Liver (tissue), 9 donors: Measurements from ENCODE around the gene CCDC85A. TPM values are rescaled to one million over a fixed set of nuclear protein-coding genes. Genes with fewer than 3 reads are reported as not detected.

ENCODE experiments used
- DNase-seq: peaks from one replicate; pipeline ENCODE4 v3.0.0-alpha.2; 2017; ENCODE audit warnings: low spot score
- H3K27ac ChIP-seq, 2 donors: one replicate each; pipeline ENCODE4 v1.7.0; 2013; ENCODE audit warnings: inconsistent platforms in 2 of 2, low read length in 2 of 2, control low read depth in 1 of 2, low read depth in 1 of 2, mild to moderate bottlenecking in 1 of 2
- H3K27me3 ChIP-seq, 4 donors: one replicate each; pipeline versions ENCODE4 v1.6.1 to v1.7.0; 2013; ENCODE audit warnings: low read length in 3 of 4, inconsistent platforms in 1 of 4, mild to moderate bottlenecking in 1 of 4, moderate library complexity in 1 of 4; ENCODE audit not compliant: control insufficient read depth in 4 of 4, insufficient read depth in 4 of 4
- H3K36me3 ChIP-seq, 4 donors: one replicate each; pipeline versions ENCODE4 v1.6.1 to v1.7.0; 2013; ENCODE audit warnings: low read length in 3 of 4, mild to moderate bottlenecking in 3 of 4, low read depth in 1 of 4, moderate library complexity in 1 of 4; ENCODE audit not compliant: control insufficient read depth in 4 of 4, insufficient read depth in 3 of 4
- H3K4me1 ChIP-seq, 4 donors: one replicate each; pipeline versions ENCODE4 v1.6.1 to v1.7.0; 2013; ENCODE audit warnings: low read length in 3 of 4, mild to moderate bottlenecking in 3 of 4, moderate library complexity in 1 of 4; ENCODE audit not compliant: control insufficient read depth in 4 of 4, insufficient read depth in 4 of 4
- H3K4me3 ChIP-seq, 3 donors: one replicate each; pipeline versions ENCODE4 v1.6.1 to v1.7.0; 2013; ENCODE audit warnings: low read length in 3 of 3, control low read depth in 1 of 3, low read depth in 1 of 3, mild to moderate bottlenecking in 1 of 3
- H3K9ac ChIP-seq, 2 donors: one replicate each; pipeline ENCODE4 v1.7.0; 2013; ENCODE audit warnings: low read length in 2 of 2, mild to moderate bottlenecking in 2 of 2, moderate library complexity in 2 of 2, control low read depth in 1 of 2, low read depth in 1 of 2
- H3K9me3 ChIP-seq, 4 donors: one replicate each; pipeline versions ENCODE4 v1.6.1 to v1.7.0; 2013; ENCODE audit warnings: low read length in 3 of 4; ENCODE audit not compliant: control insufficient read depth in 4 of 4
- CTCF ChIP-seq: fragments of 150-350 bp; IDR thresholded peaks from 2 replicates; pipeline ENCODE4 v1.5.1; 2017; ENCODE audit warnings: improper control_type of control experiment, low read depth, low read length; ENCODE audit not compliant: missing input control
- EGR1 ChIP-seq, 2 donors: IDR thresholded peaks; 2 replicates each; pipeline ENCODE4 v1.6.1; 2016 to 2018; ENCODE audit warnings: antibody characterized with exemption in 2 of 2, low read depth in 2 of 2
- FOXA1 ChIP-seq: IDR thresholded peaks from 2 replicates; pipeline ENCODE4 v1.6.1; 2016; ENCODE audit warnings: antibody characterized with exemption
- FOXA2 ChIP-seq: IDR thresholded peaks from 2 replicates; pipeline ENCODE4 v1.6.1; 2016; ENCODE audit warnings: antibody characterized with exemption
- GABPA ChIP-seq, 2 donors: IDR thresholded peaks in 1 of 2; conservative IDR thresholded peaks in 1 of 2; 2 replicates each; pipeline ENCODE4 v1.6.1; 2016; ENCODE audit warnings: antibody characterized with exemption in 2 of 2, mild to moderate bottlenecking in 1 of 2, moderate library complexity in 1 of 2
- HNF4A ChIP-seq, 2 donors: conservative IDR thresholded peaks; 2 replicates each; pipeline ENCODE4 v1.6.1; 2016; ENCODE audit warnings: antibody characterized with exemption in 2 of 2, mild to moderate bottlenecking in 2 of 2
- HNF4G ChIP-seq: IDR thresholded peaks from 2 replicates; pipeline ENCODE4 v1.6.1; 2016; ENCODE audit warnings: antibody characterized with exemption
- JUND ChIP-seq, 2 donors: IDR thresholded peaks; 2 replicates each; pipeline ENCODE4 v1.6.1; 2016; ENCODE audit warnings: antibody characterized with exemption in 2 of 2
- MAX ChIP-seq: IDR thresholded peaks from 2 replicates; pipeline ENCODE4 v1.6.1; 2016; ENCODE audit warnings: antibody characterized with exemption
- NR2F2 ChIP-seq: IDR thresholded peaks from 2 replicates; pipeline ENCODE4 v1.6.1; 2016; ENCODE audit warnings: antibody characterized with exemption
- RAD21 ChIP-seq, 2 donors: IDR thresholded peaks; 2 replicates each; pipeline ENCODE4 v1.6.1; 2016; ENCODE audit warnings: antibody characterized with exemption in 2 of 2, mild to moderate bottlenecking in 2 of 2
- RXRA ChIP-seq, 2 donors: IDR thresholded peaks; 2 replicates each; pipeline ENCODE4 v1.6.1; 2017 to 2018; ENCODE audit warnings: antibody characterized with exemption in 2 of 2, mild to moderate bottlenecking in 1 of 2
- SP1 ChIP-seq: IDR thresholded peaks from 2 replicates; pipeline ENCODE4 v1.6.1; 2018; ENCODE audit warnings: antibody characterized with exemption, mild to moderate bottlenecking
- TAF1 ChIP-seq: conservative IDR thresholded peaks from 2 replicates; pipeline ENCODE4 v1.6.1; 2016; ENCODE audit warnings: antibody characterized with exemption, mild to moderate bottlenecking
- YY1 ChIP-seq: IDR thresholded peaks from 2 replicates; pipeline ENCODE4 v1.6.1; 2016; ENCODE audit warnings: antibody characterized with exemption, mild to moderate bottlenecking
- WGBS: extraction: QIAGEN DNeasy Blood & Tissue Kit; methylation state at CpG from one replicate; pipeline ENCODE4 v1.1.7; 2013; 5-methylcytosine and 5-hydroxymethylcytosine counted together
- polyA plus RNA-seq, 2 donors: library from polyadenylated mRNA; stranded (reverse) in 1 of 2; unstranded in 1 of 2; fragments of 200-250 nt in 1 of 2; fragments of >200 nt in 1 of 2; fragmentation: Nextera tagmentation in 1 of 2; extraction: Ambion mirVana in 1 of 2; gene quantifications; one replicate each; pipeline versions ENCODE4 v1.2.1 to v1.2.3, GENCODE V29; 2013 to 2015
- total RNA-seq, 2 donors: library from RNA; depleted of rRNA; stranded (reverse); fragments of >200 nt; gene quantifications; one replicate each; pipeline ENCODE4 v1.2.3, GENCODE V29; 2014
- TF ChIP-seq, protein P1 (sequence below): IDR thresholded peaks from 2 replicates; pipeline ENCODE4 v1.6.1; 2016; ENCODE audit warnings: antibody characterized with exemption
- TF ChIP-seq, protein P2 (sequence below): IDR thresholded peaks from 2 replicates; pipeline ENCODE4 v1.6.1; 2016; ENCODE audit warnings: antibody characterized with exemption
- TF ChIP-seq, protein P3 (sequence below): IDR thresholded peaks from 2 replicates; pipeline ENCODE4 v1.6.1; 2016; ENCODE audit warnings: antibody characterized with exemption, mild to moderate bottlenecking
- donor health status: healthy.
- donor health status: healthy.
- donor health status: healthy.
- donor health status: healthy.
- donor health status: healthy.

The CCDC85A gene
- total and polyA plus RNA-seq, 4 donors = 0.05 to 0.17 (median 0.10) TPM

GRCh38 chr2:56386657-56387056 is 202.9 kb downstream of the CCDC85A start:
- Histone ChIP-seq H3K9ac (no peak overlapping the region), H3K27ac (no peak overlapping the region), H3K4me1 (peaks cover 2 to 11% (median 8%) of the 10 kb centered on the region in 4 donors), H3K9me3 (no peaks in the 10 kb centered on the region), H3K36me3 (no peaks in the 10 kb centered on the region), H3K27me3 (no peaks in the 10 kb centered on the region), H3K4me3 (no peak overlapping the region)
- 85% methylated on average over 1 of the region's 1 CpG for WGBS
- no peak for DNase-seq
- TF ChIP-seq FOXA2 = no peak
- TF ChIP-seq HNF4A (conservative IDR thresholded peaks at IDR 0.05) = no peak
- TF ChIP-seq FOXA1 = no peak
- no peak for TF ChIP-seq NR2F2
- no peak for TF ChIP-seq TAF1
- TF ChIP-seq, protein P1, sequence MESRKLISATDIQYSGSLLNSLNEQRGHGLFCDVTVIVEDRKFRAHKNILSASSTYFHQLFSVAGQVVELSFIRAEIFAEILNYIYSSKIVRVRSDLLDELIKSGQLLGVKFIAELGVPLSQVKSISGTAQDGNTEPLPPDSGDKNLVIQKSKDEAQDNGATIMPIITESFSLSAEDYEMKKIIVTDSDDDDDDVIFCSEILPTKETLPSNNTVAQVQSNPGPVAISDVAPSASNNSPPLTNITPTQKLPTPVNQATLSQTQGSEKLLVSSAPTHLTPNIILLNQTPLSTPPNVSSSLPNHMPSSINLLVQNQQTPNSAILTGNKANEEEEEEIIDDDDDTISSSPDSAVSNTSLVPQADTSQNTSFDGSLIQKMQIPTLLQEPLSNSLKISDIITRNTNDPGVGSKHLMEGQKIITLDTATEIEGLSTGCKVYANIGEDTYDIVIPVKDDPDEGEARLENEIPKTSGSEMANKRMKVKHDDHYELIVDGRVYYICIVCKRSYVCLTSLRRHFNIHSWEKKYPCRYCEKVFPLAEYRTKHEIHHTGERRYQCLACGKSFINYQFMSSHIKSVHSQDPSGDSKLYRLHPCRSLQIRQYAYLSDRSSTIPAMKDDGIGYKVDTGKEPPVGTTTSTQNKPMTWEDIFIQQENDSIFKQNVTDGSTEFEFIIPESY = no peak
- TF ChIP-seq HNF4G = no peak
- no peak for TF ChIP-seq RXRA (IDR thresholded peaks at IDR 0.05)
- no peak for TF ChIP-seq GABPA (IDR thresholded peaks at IDR 0.05 in 1 of 2, conservative IDR thresholded peaks at IDR 0.05 in 1 of 2)
- no peak for TF ChIP-seq CTCF
- TF ChIP-seq JUND (IDR thresholded peaks at IDR 0.05) = no peak
- TF ChIP-seq, protein P2, sequence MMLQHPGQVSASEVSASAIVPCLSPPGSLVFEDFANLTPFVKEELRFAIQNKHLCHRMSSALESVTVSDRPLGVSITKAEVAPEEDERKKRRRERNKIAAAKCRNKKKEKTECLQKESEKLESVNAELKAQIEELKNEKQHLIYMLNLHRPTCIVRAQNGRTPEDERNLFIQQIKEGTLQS = no peak

DNA sequence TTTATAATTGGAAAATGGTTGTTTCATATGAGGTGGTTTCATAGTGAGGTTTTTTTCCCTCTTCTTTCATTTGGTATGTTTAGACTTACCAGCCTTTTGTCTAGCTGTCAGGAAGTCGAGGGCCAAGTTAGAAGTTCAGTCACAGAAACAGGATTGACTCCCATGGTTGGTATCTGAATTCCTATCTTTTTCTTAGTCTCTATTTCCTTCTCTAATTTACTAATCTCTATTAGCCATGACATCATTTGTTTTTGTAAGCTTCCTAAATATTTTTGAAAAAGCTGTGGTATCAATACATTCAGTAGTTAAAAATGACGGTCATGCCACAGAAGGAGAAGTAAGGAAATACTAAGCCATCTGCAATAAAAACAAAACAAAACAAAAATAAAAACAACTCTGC is 206.9 kb downstream of the CCDC85A start:
- TF ChIP-seq GABPA (IDR thresholded peaks at IDR 0.05 in 1 of 2, conservative IDR thresholded peaks at IDR 0.05 in 1 of 2) = no peak
- TF ChIP-seq, protein P2 = no peak
- no peak for TF ChIP-seq TAF1
- TF ChIP-seq MAX = no peak
- TF ChIP-seq, protein P1 = no peak
- no peak for TF ChIP-seq HNF4G
- TF ChIP-seq CTCF = no peak
- no peak for TF ChIP-seq FOXA2
- TF ChIP-seq NR2F2 = no peak
- TF ChIP-seq FOXA1 = no peak
- TF ChIP-seq, protein P3, sequence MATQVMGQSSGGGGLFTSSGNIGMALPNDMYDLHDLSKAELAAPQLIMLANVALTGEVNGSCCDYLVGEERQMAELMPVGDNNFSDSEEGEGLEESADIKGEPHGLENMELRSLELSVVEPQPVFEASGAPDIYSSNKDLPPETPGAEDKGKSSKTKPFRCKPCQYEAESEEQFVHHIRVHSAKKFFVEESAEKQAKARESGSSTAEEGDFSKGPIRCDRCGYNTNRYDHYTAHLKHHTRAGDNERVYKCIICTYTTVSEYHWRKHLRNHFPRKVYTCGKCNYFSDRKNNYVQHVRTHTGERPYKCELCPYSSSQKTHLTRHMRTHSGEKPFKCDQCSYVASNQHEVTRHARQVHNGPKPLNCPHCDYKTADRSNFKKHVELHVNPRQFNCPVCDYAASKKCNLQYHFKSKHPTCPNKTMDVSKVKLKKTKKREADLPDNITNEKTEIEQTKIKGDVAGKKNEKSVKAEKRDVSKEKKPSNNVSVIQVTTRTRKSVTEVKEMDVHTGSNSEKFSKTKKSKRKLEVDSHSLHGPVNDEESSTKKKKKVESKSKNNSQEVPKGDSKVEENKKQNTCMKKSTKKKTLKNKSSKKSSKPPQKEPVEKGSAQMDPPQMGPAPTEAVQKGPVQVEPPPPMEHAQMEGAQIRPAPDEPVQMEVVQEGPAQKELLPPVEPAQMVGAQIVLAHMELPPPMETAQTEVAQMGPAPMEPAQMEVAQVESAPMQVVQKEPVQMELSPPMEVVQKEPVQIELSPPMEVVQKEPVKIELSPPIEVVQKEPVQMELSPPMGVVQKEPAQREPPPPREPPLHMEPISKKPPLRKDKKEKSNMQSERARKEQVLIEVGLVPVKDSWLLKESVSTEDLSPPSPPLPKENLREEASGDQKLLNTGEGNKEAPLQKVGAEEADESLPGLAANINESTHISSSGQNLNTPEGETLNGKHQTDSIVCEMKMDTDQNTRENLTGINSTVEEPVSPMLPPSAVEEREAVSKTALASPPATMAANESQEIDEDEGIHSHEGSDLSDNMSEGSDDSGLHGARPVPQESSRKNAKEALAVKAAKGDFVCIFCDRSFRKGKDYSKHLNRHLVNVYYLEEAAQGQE = no peak
- no peak for TF ChIP-seq SP1
- no peak for TF ChIP-seq EGR1 (IDR thresholded peaks at IDR 0.05; ENCODE audit: low read depth in 2 of 2)
- TF ChIP-seq JUND (IDR thresholded peaks at IDR 0.05) = no peak
- TF ChIP-seq RXRA (IDR thresholded peaks at IDR 0.05) = no peak
- TF ChIP-seq RAD21 (IDR thresholded peaks at IDR 0.05) = no peak
- TF ChIP-seq HNF4A (conservative IDR thresholded peaks at IDR 0.05) = no peak
- TF ChIP-seq YY1 = no peak
- no peaks in the 10 kb centered on the region for H3K27me3 ChIP-seq
- DNase-seq = no peak

More for the DNA sequence above, 206.9 kb downstream of the CCDC85A start:
- no peaks in the 10 kb centered on the region for H3K9me3 ChIP-seq
- H3K4me1 ChIP-seq = no peaks in the 10 kb centered on the region
- H3K36me3 ChIP-seq = no peaks in the 10 kb centered on the region
- H3K4me3 ChIP-seq = no peak overlapping the region
- 68% methylated on average over 2 of the region's 2 CpGs for WGBS
- H3K27ac ChIP-seq = no peak overlapping the region
- H3K9ac ChIP-seq = no peak overlapping the region
